IgD-negative memory B cell (primary cell): ENCODE data around the gene KCTD14. TPM values are rescaled to one million over a fixed set of nuclear protein-coding genes. Genes with fewer than 3 reads are reported as not detected.

Experiments
- H3K27ac Mint-ChIP-seq, 3 donors: one replicate each; pipeline ENCODE4 v1.8.0; 2020 to 2022; ENCODE audit warnings: mild to moderate bottlenecking in 3 of 3, mixed read lengths in 3 of 3, moderate library complexity in 1 of 3
- H3K27me3 Mint-ChIP-seq: one replicate; pipeline ENCODE4 v1.8.0; 2021; ENCODE audit warnings: mixed read lengths
- H3K36me3 Mint-ChIP-seq: one replicate; pipeline ENCODE4 v1.8.0; 2020; ENCODE audit warnings: mild to moderate bottlenecking, mixed read lengths
- H3K4me1 Mint-ChIP-seq, 3 donors: one replicate each; pipeline ENCODE4 v1.8.0; 2020 to 2022; ENCODE audit warnings: mixed read lengths in 3 of 3, mild to moderate bottlenecking in 1 of 3
- H3K4me3 Mint-ChIP-seq, 4 donors: one replicate each; pipeline ENCODE4 v1.8.0; 2020 to 2022; ENCODE audit warnings: mild to moderate bottlenecking in 4 of 4, mixed read lengths in 4 of 4, moderate library complexity in 3 of 4
- H3K9me3 Mint-ChIP-seq, 3 donors: one replicate each; pipeline ENCODE4 v1.8.0; 2020 to 2021; ENCODE audit warnings: mixed read lengths in 3 of 3, mild to moderate bottlenecking in 1 of 3
- polyA plus RNA-seq: library from polyadenylated mRNA; unstranded; fragments of 300-500 nt; fragmentation: Illumina TruSeq; gene quantifications from one replicate; pipeline ENCODE4 v1.2.3, GENCODE V29; 2021

KCTD14 gene
- polyA plus RNA-seq, 1 donor from 2014 or later: 0.30 TPM

DNA sequence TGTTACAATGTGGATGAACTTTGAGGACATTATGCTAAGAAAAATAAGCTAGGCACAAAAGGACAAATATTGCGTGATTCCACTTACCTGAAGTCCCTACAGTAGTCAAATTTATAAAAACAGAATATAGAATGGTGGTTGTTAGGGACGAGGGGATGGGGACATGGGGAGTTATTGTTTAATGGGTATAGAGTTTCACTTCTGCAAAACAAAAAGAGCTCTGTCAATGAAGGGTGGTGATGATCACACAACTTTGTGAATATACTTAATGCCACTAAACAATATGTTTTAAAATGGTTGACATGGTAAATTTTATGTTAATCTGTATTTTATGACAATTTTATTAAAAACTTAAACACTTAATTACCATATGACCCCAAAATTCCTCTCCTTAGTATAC is 54.7 kb downstream of the KCTD14 start:
- H3K36me3 Mint-ChIP-seq: peaks cover 20% of the 10 kb centered on the region

DNA sequence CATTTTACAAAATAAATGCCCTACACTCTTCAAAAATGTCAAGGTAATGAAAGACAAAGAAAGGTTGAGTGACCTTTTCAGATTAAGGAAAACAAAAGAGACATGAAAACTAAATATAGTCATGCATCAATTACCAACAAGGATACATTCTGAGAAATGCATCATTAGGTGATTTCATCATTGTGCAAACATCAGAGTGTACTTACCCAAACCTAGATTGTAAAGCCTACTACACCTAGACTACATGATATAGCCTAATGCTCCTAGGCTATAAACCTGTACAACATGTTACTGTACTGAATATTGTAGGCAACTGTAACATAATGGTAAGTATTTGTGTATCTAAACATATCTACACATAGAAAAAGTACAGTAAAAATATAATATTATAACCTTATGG is 55.3 kb downstream of the KCTD14 start:
- Mint-ChIP-seq H3K27ac (no peak overlapping the region), H3K9me3 (no peaks in the 10 kb centered on the region), H3K27me3 (no peaks in the 10 kb centered on the region), H3K4me3 (no peak overlapping the region), H3K4me1 (peaks cover 2 to 9% (median 5%) of the 10 kb centered on the region in 3 donors), H3K36me3 (peaks cover 15% of the 10 kb centered on the region)

More for the DNA sequence above, 54.7 kb downstream of the KCTD14 start:
- Mint-ChIP-seq H3K9me3 (no peaks in the 10 kb centered on the region), H3K4me1 (peaks cover 2 to 9% (median 5%) of the 10 kb centered on the region in 3 donors), H3K27ac (peak overlapping the region in 1 of 3 donors; percentile 16), H3K27me3 (no peaks in the 10 kb centered on the region), H3K4me3 (no peak overlapping the region)

DNA sequence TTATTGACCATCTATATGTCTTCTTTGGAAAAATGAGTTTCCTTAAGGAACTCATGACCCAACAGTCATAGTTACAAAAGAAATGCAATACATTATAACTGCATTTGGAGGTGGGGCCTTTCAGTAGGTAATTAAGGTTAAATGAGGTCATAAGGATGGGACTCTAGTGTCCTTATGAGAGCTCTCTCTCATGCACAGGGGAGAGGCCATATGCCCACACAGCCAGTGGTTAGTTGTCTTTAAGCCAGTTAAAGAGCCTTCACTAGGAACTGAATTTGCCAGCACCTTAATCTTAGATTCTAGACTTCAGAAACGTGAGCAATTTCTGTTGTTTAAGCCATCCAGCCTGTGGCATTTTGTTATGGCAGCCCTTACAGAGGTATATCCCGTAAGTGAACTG is 56.0 kb downstream of the KCTD14 start:
- Mint-ChIP-seq H3K27ac (no peak overlapping the region), H3K4me1 (peaks cover 2 to 9% (median 5%) of the 10 kb centered on the region in 3 donors), H3K27me3 (no peaks in the 10 kb centered on the region), H3K4me3 (no peak overlapping the region), H3K9me3 (no peaks in the 10 kb centered on the region), H3K36me3 (peaks cover 10% of the 10 kb centered on the region)

DNA sequence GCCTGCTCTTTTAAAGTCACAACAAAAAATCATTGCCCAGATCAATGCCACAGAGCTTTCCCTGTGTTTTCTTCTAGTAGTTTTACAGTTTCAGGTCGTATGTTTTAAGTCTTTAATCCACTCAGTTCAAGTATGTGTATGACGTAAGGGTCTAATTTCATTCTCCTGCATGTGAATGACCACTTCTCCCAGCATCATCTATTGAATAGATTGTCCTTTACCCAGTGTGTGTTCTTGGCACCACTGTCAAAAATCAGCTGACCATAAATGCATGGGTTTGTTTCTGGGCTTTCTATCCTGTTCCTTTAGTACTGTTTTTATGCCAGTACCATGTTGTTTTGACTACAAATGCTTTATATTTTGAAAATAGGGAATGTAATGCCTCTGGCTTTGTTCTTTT is 56.7 kb downstream of the KCTD14 start:
- no peak overlapping the region for H3K4me3 Mint-ChIP-seq
- no peaks in the 10 kb centered on the region for H3K27me3 Mint-ChIP-seq
- H3K36me3 Mint-ChIP-seq: peaks cover 12% of the 10 kb centered on the region
- H3K9me3 Mint-ChIP-seq: no peaks in the 10 kb centered on the region
- H3K27ac Mint-ChIP-seq: no peak overlapping the region
- H3K4me1 Mint-ChIP-seq: peaks cover 2 to 9% (median 5%) of the 10 kb centered on the region in 3 donors

Other genes starting within 250 kb of the KCTD14 start
- 57.0 TPM for gene RSF1, start 202.6 kb downstream of the KCTD14 start, polyA plus RNA-seq
- 16.9 TPM for gene AAMDC, start 202.1 kb downstream of the KCTD14 start, polyA plus RNA-seq
- 34.6 TPM for gene INTS4, start 28.6 kb downstream of the KCTD14 start, polyA plus RNA-seq
- not detected for gene THRSP, start 40.6 kb upstream of the KCTD14 start, polyA plus RNA-seq
- 174 TPM for gene NDUFC2, start 56.6 kb upstream of the KCTD14 start, polyA plus RNA-seq
- 55.1 TPM for gene ALG8, start 116.3 kb upstream of the KCTD14 start, polyA plus RNA-seq
- gene KCTD21, start 165.3 kb upstream of the KCTD14 start, polyA plus RNA-seq: 1.9 TPM
- gene USP35, start 165.6 kb upstream of the KCTD14 start, polyA plus RNA-seq: 0.30 TPM